ES-I3 (cell line): ENCODE results near the gene INPP4B.
"Not testable (repeated sequence)": the region's sequence is repeated elsewhere in the genome, so short reads cannot be mapped to it uniquely, and the experiment has no call there.

Experiments
- H3K36me3 ChIP-seq: 2 replicates; pipeline ENCODE4 v1.6.1; 2013; ENCODE audit warnings: mild to moderate bottlenecking, low read length, control low read depth, moderate library complexity; ENCODE audit not compliant: insufficient read depth
- H3K4me1 ChIP-seq: 2 replicates; pipeline ENCODE4 v1.6.1; 2013; ENCODE audit warnings: mild to moderate bottlenecking, control low read depth, low read length; ENCODE audit not compliant: insufficient read depth
- H3K9ac ChIP-seq: 2 replicates; pipeline ENCODE4 v1.6.1; 2013; ENCODE audit warnings: low read depth, mild to moderate bottlenecking, low read length, moderate library complexity
- H3K9me3 ChIP-seq: 2 replicates; pipeline ENCODE4 v1.6.1; 2013; ENCODE audit warnings: mild to moderate bottlenecking, low read length, moderate library complexity; ENCODE audit not compliant: control insufficient read depth, insufficient read depth

Gene INPP4B

GRCh38 chr4:142812091-142812490 is 34.0 kb downstream of the INPP4B start:
- Histone ChIP-seq H3K4me1 (no peaks in the 10 kb centered on the region), H3K9me3 (no peaks in the 10 kb centered on the region), H3K9ac (no peak overlapping the region), H3K36me3 (no peaks in the 10 kb centered on the region)

- H3K9me3 ChIP-seq: no peaks in the 10 kb centered on the region
- H3K9ac ChIP-seq: no peak overlapping the region
- no peaks in the 10 kb centered on the region for H3K36me3 ChIP-seq
- no peaks in the 10 kb centered on the region for H3K4me1 ChIP-seq
Measured at GRCh38 chr4:142811034-142811433, 35.1 kb downstream of the INPP4B start.

GRCh38 chr4:142809559-142809958 is 36.5 kb downstream of the INPP4B start:
- Histone ChIP-seq H3K9me3 (no peaks in the 10 kb centered on the region), H3K4me1 (no peaks in the 10 kb centered on the region), H3K36me3 (no peaks in the 10 kb centered on the region), H3K9ac (no peak overlapping the region)

- H3K9me3 ChIP-seq, H3K4me1 ChIP-seq, H3K9ac ChIP-seq: not testable (repeated sequence)
Measured at GRCh38 chr4:142803879-142804278, 42.2 kb downstream of the INPP4B start.

GRCh38 chr4:142801966-142802365 is 44.1 kb downstream of the INPP4B start:
- H3K36me3 ChIP-seq: no peaks in the 10 kb centered on the region
- H3K9me3 ChIP-seq: no peaks in the 10 kb centered on the region
- no peaks in the 10 kb centered on the region for H3K4me1 ChIP-seq
- no peak overlapping the region for H3K9ac ChIP-seq

More at GRCh38 chr4:142803879-142804278, 42.2 kb downstream of the INPP4B start:
- H3K36me3 ChIP-seq: not testable (repeated sequence)

- H3K9ac ChIP-seq: no peak overlapping the region
- H3K4me1 ChIP-seq: no peaks in the 10 kb centered on the region
- no peaks in the 10 kb centered on the region for H3K36me3 ChIP-seq
- no peaks in the 10 kb centered on the region for H3K9me3 ChIP-seq
Measured at GRCh38 chr4:142781114-142781513, 65.0 kb downstream of the INPP4B start.

- no peaks in the 10 kb centered on the region for H3K9me3 ChIP-seq
- H3K9ac ChIP-seq: no peak overlapping the region
- no peaks in the 10 kb centered on the region for H3K36me3 ChIP-seq
- no peaks in the 10 kb centered on the region for H3K4me1 ChIP-seq
Measured at GRCh38 chr4:142778900-142779299, 67.2 kb downstream of the INPP4B start.

DNA sequence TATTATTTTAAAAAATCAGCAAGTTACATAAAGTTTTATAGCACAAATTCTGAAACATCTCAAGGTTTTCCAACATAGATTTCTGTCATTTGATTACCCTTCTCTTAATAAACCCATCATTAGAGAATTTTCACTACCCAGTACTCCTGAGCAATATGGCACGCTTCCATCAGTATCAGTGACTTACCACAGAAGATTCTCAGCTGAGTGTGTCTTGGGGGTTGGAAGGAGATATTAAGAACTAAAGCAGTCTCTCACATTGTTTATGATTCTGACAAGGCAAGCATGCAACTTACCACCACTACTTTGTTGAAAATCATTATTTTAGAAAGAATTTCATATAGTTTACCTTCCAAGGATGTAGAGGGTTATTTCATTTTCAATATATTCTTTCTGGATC is 67.7 kb downstream of the INPP4B start:
- Histone ChIP-seq H3K9ac (no peak overlapping the region), H3K4me1 (no peaks in the 10 kb centered on the region), H3K9me3 (no peaks in the 10 kb centered on the region), H3K36me3 (no peaks in the 10 kb centered on the region)

- Histone ChIP-seq H3K4me1 (no peaks in the 10 kb centered on the region), H3K9me3 (no peaks in the 10 kb centered on the region), H3K9ac (no peak overlapping the region), H3K36me3 (no peaks in the 10 kb centered on the region)
Measured at GRCh38 chr4:142777045-142777743, 68.9 kb downstream of the INPP4B start.

DNA sequence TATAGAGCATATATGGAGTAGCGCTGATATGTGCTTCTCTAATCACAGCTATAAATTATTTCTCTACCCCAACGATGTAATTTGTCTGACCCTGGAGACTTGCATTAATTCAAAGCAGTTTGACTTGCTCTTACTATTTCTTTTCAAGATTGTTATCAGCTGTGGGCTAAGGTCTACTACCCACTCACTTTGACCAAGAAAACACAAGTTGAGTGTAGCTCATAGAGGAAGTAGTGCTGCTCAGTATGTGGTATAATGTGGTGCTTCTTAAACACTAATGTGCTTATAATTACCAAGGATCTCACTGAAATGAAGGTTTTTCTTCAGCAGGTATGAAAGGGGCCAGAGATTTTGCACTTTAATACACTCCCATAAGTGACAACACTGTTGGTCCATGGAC is 70.1 kb downstream of the INPP4B start:
- no peaks in the 10 kb centered on the region for H3K36me3 ChIP-seq
- H3K9me3 ChIP-seq: no peaks in the 10 kb centered on the region
- no peaks in the 10 kb centered on the region for H3K4me1 ChIP-seq
- no peak overlapping the region for H3K9ac ChIP-seq

DNA sequence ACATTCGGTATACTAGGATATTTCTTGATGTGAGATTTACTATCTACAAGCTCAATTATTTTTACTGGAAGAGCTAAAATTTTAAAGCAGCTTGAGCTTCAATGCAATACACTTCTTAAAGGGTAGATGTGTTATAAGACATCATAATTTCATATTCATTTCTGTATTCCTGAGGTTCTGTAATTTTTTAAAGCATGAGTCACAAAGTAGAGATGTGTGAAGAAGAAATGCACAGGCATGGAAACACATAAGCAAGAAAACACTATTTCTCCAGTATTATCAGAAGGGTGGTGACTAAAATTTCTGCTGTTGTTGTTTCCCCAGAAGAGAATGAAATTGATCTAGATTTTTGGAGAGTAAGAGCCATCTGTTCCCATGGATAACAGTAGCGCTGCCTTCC is 72.6 kb downstream of the INPP4B start:
- Histone ChIP-seq H3K4me1 (no peaks in the 10 kb centered on the region), H3K36me3 (no peaks in the 10 kb centered on the region), H3K9me3 (no peaks in the 10 kb centered on the region), H3K9ac (no peak overlapping the region)

DNA sequence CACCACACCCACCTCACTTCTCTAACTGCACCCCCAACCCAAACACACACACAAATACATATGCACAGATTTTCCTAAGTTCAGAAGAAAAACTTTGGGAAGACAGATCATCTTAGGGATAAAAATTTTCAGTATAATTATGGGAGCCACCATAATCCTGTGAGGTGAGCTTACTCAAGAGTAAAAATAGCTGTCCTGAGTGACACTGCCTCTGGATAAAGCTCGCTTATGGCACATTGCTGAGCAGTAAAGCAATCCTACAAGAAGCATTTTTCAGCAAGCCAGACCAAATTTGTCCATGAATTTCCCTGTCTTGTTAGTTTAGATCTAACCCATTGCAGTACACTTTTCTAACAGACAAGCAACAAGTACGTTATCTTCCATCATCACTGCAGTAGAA is 83.8 kb downstream of the INPP4B start:
- Histone ChIP-seq H3K36me3 (no peaks in the 10 kb centered on the region), H3K9me3 (no peaks in the 10 kb centered on the region), H3K9ac (no peak overlapping the region), H3K4me1 (no peaks in the 10 kb centered on the region)

DNA sequence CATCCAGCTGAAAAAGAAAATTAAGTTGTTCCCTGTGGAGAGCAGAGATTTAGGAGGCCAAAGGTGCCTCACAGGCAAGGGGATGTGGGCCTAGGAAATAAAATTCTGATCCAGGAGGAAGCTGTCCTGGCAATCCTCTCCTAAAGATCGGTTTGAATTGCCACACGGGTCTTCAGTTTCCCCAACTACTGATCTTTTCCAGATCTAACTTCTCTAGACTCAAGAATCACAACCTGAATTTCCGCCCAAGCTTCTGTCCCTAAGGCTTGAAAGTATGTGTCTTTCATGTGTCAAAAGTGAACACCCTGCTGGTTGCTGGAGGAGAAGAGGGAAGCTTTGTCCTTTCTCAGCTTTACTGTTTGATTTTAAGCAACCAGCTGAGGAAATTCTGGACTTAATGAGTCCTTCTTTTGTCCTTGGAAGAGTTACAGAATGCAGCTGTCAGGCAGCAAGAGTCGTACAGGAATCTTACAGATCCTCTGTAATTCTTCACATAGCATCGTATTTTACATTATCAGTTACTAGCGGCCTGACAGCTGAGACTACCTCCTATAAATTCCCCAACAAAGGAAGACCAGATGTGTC is 93.8 kb downstream of the INPP4B start:
- H3K9me3 ChIP-seq: no peaks in the 10 kb centered on the region
- H3K36me3 ChIP-seq: no peaks in the 10 kb centered on the region

DNA sequence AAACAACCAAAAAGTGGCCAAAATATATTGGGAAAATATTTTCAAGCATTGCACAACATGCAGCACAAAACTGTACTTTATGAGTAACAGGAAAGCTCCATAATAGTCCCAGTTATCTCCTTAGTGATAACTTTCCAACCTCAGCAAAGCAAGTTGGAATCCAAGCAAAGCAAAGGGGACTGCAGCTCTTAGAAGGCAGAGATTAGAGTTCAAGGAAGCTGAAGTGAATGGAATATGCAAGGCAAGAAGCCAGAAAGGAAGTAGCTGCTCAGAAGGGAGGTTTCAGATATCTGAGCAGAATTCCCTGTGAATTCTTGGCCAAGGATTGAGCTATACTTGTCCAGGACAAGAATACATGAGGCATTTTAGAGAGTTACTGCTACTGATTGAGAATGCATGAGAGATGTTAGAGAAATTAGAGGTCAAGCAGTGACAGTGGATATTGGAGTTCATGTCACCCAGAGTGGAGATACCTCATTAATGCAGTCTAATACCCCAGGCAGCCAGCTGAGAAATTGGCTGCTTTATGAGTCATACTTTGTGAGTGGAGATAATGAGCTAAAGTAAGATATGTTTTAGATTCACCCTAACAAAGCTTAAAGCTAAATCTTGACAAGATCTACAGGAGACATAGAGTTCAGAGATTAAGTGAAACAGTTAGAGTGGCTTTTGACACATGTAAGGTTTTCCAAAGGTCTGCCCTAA is 102.8 kb downstream of the INPP4B start:
- H3K36me3 ChIP-seq: no peaks in the 10 kb centered on the region
- no peak overlapping the region for H3K9ac ChIP-seq
- no peaks in the 10 kb centered on the region for H3K9me3 ChIP-seq
- H3K4me1 ChIP-seq: no peaks in the 10 kb centered on the region

More for the DNA sequence above, 93.8 kb downstream of the INPP4B start:
- H3K4me1 ChIP-seq: no peaks in the 10 kb centered on the region
- no peak overlapping the region for H3K9ac ChIP-seq

DNA sequence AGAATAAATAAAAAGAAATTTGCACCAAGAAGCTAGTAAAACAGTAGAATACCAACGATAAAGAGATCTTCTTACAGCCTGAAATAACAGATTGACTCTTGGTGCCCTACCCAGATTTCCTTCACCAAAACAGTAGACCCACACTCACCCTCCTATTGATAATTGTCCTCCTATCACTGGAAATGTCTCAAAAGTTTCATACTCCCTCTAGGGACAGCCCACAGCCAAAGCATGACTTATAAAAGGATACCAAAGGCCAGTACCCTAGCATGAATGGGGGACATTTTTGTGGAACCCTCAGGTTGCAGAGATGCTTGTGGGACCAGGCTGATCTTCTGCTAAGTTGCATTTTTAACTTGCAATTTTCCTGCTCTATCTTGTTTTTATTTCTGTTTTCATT is 104.1 kb downstream of the INPP4B start:
- Histone ChIP-seq H3K4me1 (no peaks in the 10 kb centered on the region), H3K9ac (no peak overlapping the region), H3K9me3 (no peaks in the 10 kb centered on the region), H3K36me3 (no peaks in the 10 kb centered on the region)
